HK-2 (cell line): ENCODE data around the gene NXPE4.
"Not testable (repeated sequence)": the region's sequence is repeated elsewhere in the genome, so short reads cannot be mapped to it uniquely, and the experiment has no call there.

Experiments used
- DNase-seq: peaks from one replicate; pipeline ENCODE4 v3.0.0-alpha.2; 2018; ENCODE audit not compliant: unreplicated experiment

The NXPE4 gene

DNA sequence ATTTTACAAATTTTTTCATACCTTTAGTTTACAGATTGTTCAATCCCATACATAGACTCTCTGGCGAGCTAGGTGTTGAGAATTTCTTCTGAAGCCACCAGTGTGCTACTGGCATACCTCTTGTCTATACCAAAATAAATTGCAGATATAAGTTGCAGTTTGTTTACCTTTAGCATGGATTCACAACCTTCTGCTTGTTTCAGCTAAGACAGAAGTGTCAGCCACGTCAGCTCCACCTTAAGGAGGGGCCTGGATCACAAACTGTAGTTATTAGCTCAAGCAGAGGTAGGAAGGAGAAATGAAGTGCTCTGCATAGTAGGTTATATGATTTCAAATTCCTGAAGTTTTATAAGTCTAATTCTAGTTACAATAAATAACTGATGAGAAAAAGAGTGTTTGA lies at the start of gene NXPE4:
Gene NXPE4, minus strand, starts transcription at position 216 of the 400 bp plus-strand sequence. CDS start 1,027 bp downstream, outside the sequence.
- DNase-seq: no peak

DNA sequence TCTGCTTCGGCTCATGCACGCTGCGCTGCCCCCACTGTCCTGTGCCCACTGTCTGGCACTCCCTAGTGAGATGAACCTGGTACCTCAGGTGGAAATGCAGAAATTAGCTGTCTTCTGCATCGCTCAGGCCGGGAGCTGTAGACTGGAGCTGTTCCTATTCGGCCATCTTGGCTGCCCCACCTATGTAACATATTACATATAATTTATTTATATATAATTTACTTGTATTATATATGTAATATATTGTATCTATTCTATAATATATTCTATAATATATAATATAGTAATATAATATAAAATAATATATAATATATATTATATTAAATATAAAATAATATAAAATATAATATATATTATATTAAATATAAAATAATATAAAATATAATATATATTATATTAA lies 43.9 kb upstream of the NXPE4 start:
- not testable (repeated sequence) for DNase-seq

DNA sequence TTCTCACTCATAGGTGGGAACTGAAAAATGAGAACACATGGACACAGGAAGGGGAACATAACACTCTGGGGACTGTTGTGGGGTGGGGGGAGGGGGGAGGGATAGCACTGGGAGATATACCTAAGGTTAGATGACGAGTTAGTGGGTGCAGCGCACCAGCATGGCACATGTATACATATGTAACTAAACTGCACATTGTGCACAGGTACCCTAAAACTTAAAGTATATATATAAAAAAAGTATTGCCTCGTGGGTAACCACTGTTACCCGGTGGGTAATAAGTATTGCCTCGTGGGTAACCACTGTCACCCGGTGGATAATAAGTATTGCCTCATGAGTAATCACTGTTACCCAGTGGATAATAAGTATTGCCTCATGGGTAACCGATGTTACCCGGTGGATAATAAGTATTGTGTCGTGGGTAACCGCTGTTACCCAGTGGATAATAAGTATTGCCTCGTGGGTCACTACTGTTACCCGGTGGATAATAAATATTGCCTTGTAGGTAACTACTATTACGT lies 35.9 kb upstream of the NXPE4 start:
- DNase-seq: not testable (repeated sequence)

DNA sequence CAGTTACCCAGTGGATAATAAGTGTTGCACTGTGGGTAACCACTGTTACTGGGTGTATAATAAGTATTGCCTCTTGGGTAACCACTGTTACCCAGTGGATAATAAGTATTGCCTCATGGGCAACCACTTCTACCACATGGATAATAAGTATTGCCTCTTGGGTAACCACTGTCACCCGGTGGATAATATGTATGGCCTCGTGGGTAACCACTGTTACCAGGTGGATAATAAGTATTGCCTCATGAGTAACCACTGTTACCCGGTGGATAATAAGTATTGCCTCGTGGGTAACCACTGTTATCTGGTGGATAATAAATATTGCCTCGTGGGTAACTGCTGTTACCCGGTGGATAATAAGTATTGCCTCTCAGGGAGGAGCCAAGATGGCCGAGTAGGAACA lies 29.7 kb upstream of the NXPE4 start:
- DNase-seq: no peak

DNA sequence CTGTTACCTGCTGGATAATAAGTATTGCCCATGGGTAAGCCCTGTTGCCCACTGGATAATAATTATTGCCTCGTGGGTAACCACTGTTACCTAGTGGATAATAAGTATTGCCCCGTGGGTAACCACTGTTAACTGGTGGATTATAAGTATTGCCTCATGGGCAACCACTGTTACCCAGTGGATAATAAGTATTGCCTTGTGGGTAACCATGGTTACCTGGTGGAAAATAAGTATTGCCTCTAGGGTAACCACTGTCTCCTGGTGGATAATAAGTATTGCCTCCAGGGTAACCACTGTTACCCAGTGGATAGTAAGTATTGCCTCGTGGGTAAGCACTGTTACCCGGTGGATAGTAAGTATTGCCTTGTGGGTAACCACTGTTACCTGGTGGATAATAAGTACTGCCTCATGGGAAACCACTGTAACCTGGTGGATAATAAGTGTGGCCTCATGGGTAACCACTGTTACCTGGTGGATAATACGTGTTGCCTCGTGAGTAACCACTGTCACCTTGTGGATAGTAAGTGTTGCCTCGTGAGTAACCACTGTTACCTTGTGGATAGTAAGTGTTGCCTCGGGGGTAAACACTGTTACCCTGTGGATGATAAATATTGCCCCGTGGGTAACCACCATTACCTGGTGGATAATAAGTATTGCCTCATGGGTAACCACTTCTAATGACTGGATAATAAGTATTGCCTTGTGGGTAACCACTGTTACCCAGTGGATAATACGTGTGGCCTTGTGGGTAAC lies 29.0 kb upstream of the NXPE4 start:
- no peak for DNase-seq

DNA sequence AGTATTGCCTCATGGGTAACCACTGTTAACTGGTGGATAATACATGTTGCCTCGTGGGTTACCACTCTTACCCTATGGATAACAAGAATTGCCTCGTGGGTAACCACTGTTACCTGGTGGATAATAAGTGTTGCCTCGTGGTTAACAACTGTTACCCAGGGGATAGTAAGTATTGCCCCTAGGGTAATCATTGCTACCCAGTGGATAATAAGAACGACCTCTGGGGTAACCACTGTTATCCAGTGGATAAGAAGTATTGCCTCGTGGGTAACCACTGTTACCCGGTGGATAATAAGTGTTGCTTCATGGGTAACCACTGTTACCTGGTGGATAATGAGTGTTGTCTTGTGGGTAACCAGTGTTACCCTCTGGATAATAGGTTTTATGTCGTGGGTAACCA lies 28.1 kb upstream of the NXPE4 start:
- no peak for DNase-seq

DNA sequence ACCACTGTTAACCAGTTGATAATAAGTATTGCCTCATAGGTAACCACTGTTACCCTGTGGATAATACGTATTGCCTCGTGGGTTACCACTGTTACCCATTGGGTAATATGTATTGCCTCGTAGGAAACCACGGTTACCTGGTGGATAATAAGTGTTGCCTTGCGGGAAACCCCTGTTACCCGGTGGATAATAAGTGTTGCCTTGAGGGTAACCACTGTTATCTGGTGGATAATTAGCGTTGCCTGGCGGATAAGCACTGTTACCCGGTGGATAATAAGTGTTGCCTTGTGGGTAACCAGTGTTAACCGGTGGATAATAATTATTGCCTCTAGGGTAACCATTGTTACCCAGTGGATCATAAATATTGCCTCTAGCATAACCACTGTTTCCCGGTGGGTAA lies 27.3 kb upstream of the NXPE4 start:
- DNase-seq: no peak

DNA sequence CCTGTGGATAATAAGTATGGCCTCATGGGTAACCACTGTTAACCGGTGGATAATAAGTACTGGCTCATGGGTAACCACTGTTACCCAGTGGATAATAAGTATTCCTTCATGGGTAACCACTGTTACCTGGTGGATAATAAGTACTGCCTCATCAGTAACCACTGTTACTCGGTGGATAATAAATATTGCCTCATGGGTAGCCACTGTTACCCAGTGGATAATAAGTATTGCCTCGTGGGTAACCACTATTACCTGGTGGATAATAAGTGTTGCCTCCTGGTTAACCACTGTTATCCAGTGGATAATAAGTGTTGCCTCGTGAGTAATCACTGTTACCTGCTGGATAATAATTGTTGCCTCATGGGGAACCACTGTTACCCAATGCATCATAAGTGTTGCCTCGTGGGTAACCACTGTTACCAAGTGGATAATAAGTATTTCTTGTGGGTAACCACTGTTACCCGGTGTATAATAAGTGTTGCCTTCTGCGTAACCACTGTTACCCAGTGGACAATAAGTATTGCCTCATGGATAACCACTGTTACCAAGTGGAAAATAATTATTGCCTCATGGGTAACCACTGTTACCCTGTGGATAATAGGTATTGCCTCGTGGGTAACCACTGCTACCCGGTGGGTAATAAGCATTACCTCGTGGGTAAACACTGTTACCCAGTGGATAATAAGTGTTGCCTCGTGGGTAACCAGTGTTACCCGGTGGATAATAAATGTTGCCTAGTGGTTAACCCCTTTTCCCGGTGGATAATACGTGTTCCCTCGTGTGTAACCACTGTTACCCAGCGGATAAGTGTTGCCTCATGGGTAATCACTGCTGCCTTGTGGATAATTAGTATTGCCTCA lies 26.6 kb upstream of the NXPE4 start:
- DNase-seq: no peak

DNA sequence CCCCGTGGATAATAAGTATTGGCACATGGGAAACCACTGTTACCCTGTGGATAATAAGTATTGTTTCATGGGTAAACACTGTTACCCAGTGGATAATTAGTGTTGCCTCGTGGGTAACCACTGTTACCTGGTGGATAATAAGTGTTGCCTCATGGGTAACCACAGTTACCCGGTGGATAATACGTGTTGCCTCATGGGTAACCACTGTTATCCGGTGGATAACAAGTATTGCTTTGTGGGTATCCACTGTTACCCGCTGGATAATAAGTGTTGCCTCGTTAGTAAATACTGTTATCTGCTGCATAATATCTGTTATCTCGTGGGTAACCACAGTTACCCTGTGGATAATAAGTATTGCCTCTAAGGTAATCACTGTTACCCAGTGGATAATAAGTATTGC lies 25.5 kb upstream of the NXPE4 start:
- DNase-seq: no peak

DNA sequence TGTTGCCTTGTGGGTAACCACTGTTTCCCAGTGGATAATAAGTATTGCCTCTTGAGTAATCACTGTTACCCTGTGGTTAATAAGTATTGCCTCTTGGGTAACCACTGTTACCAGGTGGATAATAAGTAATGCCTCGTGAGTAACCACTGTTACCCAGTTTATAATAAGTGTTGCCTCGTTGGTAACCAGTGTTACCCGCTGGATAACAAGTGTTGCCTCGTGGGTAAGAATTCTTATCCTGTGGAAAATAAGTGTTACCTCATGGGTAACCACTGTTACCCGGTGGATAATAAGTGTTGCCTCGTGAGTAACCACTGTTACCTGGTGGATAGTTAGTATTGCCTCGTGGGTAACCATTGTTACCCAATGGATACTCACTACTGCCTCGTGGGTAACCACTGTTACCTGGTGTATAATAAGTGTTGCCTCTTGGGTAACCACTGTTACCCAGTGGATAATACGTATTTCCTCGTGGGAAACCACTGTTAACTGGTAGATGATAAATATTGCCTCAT lies 24.1 kb upstream of the NXPE4 start:
- DNase-seq: no peak

DNA sequence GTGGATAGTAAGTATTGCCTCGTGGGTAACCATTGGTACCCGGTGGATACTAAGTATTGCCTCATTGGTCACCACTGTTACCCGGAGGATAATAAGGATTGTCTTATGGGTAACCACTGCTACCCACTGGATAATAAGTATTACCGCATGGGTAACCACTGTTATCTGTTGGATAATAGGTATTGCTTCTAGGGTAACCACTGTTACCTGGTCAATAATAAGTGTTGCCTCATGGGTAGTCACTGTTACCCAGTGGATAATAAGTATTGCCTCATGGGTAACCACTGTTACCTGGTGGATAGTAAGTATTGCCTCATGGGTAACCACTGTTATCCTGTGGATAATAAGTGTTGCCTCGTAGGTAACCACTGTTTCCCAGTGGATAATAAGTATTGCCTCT lies 22.6 kb upstream of the NXPE4 start:
- no peak for DNase-seq

DNA sequence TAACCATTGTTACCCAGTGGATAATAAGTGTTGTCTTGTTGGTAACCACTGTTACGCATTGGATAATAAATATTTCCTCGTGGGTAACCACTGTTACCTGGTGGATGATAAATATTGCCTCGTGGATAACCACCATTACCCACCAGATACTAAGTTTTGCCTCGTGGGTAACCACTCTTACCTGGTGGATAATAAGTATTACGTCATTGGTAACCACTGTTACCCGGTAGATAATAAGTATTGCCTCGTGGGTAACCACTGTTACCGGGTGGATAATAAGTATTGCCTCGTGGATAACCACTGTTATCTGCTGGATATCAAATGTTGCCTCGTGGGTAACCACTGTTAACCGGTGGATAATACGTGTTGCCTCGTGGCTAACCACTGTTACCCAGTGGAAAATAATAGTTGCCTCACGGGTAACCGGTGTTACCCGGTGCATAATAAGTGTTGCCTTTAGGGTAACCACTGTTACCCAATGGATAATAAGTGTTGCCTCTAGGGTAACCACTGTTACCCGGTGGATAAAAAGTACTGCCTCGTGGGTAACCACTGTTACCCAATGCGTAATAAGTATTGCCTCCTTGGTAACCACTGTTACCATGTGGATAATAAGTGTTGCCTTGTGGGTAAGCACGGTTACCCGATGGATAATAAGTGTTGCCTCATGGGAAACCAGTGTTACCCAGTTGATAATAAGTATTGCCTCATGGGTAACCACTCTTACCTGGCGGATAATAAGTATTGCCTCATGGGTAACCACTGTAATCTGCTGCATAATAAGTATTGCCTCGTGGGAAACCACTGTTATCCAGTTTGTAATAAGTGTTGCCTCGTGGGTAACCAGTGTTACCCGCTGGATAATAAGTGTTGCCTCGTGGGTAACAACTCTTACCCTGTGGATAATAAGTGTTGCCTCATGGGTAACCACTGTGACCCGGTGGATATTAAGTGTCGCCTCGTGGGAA lies 21.9 kb upstream of the NXPE4 start:
- DNase-seq: no peak

DNA sequence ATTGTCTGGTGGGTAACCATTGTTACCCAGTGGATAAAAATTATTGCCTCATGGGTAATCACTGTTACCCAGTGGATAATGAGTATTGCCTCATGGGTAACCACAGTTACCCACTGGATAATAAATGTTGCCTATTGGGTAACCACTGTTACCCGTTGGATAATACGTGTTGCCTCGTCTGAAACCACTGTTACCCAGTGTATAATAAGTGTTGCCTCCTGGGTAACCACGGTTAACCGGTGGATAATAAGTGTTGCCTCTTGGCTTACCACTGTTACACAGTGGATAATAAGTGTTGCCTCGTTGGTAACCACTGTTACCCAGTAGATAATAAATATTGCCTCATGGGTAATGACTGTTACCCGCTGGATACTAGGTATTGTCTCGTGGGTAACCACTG lies 20.9 kb upstream of the NXPE4 start:
- DNase-seq: no peak

DNA sequence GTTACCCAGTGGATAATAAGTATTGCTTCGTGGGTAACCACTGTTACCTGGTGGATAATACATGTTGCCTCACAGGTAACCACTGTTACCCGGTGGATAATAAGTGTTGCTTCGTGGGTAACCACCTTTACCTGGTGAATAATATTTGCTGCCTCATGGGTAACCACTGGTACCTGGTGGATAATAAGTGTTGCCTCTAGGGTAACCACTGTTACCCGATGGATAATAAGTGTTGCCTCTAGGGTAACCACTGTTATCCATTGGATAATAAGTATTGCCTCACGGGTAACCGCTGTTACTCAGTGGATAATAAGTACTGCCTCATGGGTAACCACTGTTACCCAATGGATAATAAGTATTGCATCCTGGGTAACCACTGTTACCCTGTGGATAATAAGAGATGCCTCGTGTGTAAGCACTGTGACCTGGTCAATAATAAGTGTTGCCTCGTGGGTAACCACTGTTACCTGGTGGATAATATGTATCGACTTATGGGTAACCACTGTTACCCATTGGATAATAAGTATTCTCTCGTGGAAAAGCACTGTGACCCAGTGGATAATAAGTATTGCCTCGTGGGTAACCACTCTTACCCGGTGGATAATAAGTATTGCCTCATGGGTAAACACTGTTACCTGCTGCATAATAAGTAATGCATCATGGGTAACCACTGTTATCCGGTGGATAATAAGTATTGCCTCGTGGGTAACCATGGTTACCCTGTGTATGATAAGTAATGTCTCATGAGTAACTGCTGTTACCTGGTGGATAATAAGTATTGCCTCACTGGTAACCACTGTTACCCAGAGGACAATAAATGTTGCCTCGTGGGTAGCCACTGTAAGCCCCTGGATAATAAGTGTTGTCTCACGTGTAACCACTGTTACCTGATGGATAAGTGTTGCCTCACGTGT lies 20.1 kb upstream of the NXPE4 start:
- DNase-seq: no peak

DNA sequence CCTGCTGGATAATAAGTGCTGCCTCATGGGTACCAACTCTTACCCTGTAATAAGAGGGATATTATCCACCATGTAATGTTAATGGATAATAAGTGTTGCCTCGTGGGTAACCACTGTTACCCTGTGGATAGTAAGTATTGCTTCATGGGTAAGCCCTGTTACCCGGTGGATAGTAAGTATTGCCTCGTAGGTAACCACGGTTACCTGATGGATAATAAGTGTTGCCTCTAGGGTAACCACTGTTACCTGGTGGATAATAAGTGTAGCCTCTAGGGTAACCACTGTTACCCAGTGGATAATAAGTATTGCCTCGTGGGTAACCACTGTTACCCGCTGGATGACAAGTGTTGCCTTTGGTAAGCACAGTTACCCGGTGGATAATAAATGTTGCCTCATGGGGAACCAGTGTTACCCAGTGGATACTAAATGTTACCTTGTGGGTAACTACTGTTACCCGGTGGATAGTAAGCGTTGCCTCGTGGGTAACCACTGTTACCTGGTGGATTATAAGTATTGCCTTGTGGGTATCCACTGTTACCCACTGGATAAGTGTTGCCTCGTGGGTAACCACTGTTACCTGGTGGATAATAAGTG lies 18.6 kb upstream of the NXPE4 start:
- DNase-seq: no peak

DNA sequence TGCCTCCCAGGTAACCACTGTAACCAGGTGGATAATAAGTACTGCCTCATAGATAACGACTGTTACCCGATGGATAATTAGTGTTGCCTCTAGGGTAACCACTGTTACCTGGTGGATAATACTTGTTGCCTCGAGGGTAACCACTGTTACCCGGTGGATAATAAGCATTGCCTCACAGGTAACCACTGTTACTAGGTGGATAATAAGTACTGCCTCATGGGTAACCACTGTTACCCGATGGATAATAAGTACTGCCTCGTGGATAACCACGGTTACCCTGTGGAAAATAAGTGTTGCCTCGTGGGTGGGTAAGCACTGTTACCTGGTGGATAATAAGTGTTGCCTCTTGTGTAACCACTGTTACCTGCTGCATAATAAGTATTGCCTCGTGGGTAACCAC lies 17.5 kb upstream of the NXPE4 start:
- DNase-seq: not testable (repeated sequence)

DNA sequence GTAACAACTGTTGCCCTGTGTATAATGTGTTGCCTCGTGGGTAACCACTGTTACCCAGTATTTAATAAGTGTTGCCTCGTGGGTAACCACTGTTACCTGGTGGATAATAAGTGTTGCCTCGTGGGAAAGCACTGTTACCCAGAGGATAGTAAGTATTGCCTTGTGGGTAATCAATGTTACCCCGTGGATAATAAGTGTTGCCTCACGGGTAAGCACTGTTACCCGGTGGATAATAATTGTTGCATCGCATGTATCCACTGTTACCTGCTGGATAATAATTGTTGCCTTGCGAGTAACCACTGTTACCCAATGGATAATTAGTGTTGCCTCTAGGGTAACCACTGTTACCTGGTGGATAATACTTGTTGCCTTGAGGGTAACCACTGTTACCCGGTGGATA lies 17.1 kb upstream of the NXPE4 start:
- no peak for DNase-seq

DNA sequence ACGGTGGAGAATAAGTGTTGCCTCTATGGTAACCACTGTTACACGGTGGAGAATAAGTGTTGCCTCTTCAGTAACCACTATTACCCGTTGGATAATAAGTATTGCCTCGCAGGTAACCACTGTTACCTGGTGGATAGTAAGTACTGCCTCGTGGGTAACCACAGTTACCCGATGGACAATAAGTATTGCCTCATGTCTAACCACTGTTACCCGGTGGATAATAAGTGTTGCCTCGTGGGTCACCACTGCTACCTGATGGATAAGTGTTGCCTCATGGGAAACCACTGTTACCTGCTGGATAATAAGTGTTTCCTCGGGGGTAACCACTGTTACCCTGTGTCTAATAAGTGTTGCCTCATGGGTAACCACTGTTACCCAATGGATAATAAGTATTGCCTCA lies 16.6 kb upstream of the NXPE4 start:
- DNase-seq: not testable (repeated sequence)

DNA sequence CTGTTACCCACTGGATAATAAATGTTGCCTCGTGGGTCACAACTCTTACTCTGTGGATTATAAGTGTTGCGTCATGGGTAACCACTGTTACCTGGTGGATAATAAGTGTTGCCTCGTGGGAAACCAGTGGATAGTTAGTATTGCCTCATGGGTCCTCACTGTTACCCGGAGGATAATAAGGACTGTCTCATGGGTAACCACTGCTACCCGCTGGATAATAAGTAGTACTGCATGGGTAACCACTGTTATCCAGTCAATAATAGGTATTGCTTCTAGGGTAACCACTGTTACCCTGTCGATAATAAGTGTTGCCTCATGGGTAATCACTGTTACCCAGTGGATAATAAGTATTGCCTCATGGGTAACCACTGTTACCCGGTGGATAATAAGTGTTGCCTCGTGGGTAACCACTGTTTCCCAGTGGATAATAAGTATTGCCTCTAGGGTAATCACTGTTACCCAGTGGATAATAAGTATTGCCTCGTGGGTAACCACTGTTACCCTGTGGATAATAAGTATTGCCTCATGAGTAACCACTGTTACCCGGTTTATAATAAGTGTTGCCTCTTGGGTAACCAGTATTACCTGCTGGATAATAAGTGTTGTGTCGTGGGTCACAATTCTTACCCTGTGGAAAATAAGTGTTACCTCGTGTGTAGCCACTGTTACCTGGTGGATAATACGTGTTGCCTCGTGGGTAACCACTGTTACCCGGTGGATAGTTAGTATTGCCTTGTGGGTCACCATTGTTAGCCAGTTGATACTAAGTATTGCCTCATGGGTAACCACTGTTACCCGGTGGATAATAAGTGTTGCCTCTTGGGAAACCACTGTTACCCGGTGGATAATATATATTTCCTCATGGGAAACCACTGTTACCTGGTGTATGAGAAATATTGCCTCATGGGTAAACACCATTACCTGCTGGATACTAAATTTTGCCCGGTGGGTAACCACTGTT lies 15.7 kb upstream of the NXPE4 start:
- DNase-seq: no peak
